PC-3 (cell line): ENCODE results near the gene IKZF1. TPM values are rescaled to one million over a fixed set of nuclear protein-coding genes. Genes with fewer than 3 reads are reported as not detected.
A peak's percentile ranks its signal among the peaks of the same experiment; 100 is the strongest.

Experiments
- ATAC-seq: fragments of 200-7000 bp; cut with Tn5 transposase; 2 replicates; pipeline ENCODE4 v1.9.1; 2020; ENCODE audit warnings: mild to moderate bottlenecking, moderate library complexity
- BruUV-seq: library from RNA; stranded (reverse); fragments of 400-500 nt; replicated peaks from 2 replicates; lab custom pipeline; 2021; lab: Mats Ljungman, UMichigan
- CTCF ChIA-PET: fragments of 300-600 bp; sonication (Branson Sonifier 250); formaldehyde crosslinking; loops from one replicate; lab custom pipeline; 2022; ENCODE audit warnings: antibody characterized with exemption; lab: Charles Lee
- POLR2A ChIA-PET: fragments of 300-600 bp; sonication (Branson Sonifier 250); formaldehyde crosslinking; loops from one replicate; lab custom pipeline; 2022; ENCODE audit warnings: antibody characterized with exemption; ENCODE audit not compliant: unreplicated experiment; lab: Charles Lee
- DNase-seq: peaks from one replicate; pipeline ENCODE4 v3.0.0-alpha.2; 2015
- H2AFZ ChIP-seq: fragments of 300-600 bp; sonication (generic); 2 replicates; pipeline ENCODE4 v1.6.0; 2016; ENCODE audit warnings: antibody characterized with exemption, low read length
- H3F3A ChIP-seq: fragments of 300-600 bp; sonication (generic); one replicate; pipeline ENCODE4 v1.6.0; 2017; ENCODE audit warnings: antibody characterized with exemption, low read length, control low read depth, mild to moderate bottlenecking; ENCODE audit not compliant: unreplicated experiment
- H3K27ac ChIP-seq: fragments of 300-600 bp; sonication (generic); 2 replicates; pipeline ENCODE4 v1.5.1; 2016; ENCODE audit warnings: mild to moderate bottlenecking, low read length
- H3K27me3 ChIP-seq: fragments of 300-600 bp; sonication (generic); 2 replicates; pipeline ENCODE4 v1.6.1; 2016; ENCODE audit warnings: low read length, mixed read lengths
- H3K36me3 ChIP-seq: fragments of 300-600 bp; sonication (generic); 2 replicates; pipeline ENCODE4 v1.6.1; 2016; ENCODE audit warnings: low read depth, mixed run types, low read length, mixed read lengths
- H3K4me1 ChIP-seq: fragments of 300-600 bp; sonication (generic); 2 replicates; pipeline ENCODE4 v1.5.1; 2016; ENCODE audit warnings: low read length; ENCODE audit not compliant: insufficient read depth
- H3K4me2 ChIP-seq: fragments of 300-600 bp; sonication (generic); 2 replicates; pipeline ENCODE4 v1.6.0; 2016; ENCODE audit warnings: low read length
- H3K4me3 ChIP-seq: fragments of 300-600 bp; sonication (generic); 2 replicates; pipeline ENCODE4 v1.5.1; 2016; ENCODE audit warnings: mild to moderate bottlenecking, low read length, mixed read lengths
- H3K79me2 ChIP-seq: fragments of 300-600 bp; sonication (generic); 2 replicates; pipeline ENCODE4 v1.6.1; 2017; ENCODE audit warnings: low read length, mixed read lengths
- H3K9ac ChIP-seq: fragments of 300-600 bp; sonication (generic); 2 replicates; pipeline ENCODE4 v1.6.0; 2016; ENCODE audit warnings: mild to moderate bottlenecking, low read length
- H3K9me2 ChIP-seq: fragments of 300-600 bp; sonication (generic); replicated peaks from 2 replicates; pipeline ENCODE4 v1.6.1; 2016; ENCODE audit warnings: mixed run types, low read length, mixed read lengths
- H3K9me3 ChIP-seq: fragments of 300-600 bp; sonication (generic); 2 replicates; pipeline ENCODE4 v1.6.1; 2016; ENCODE audit warnings: low read length, mixed read lengths
- H4K20me1 ChIP-seq: fragments of 300-600 bp; sonication (generic); 2 replicates; pipeline ENCODE4 v1.6.1; 2016; ENCODE audit warnings: low read length, mixed read lengths
- CTCF ChIP-seq: fragments of 300-600 bp; sonication (generic); conservative IDR thresholded peaks from 2 replicates; pipeline ENCODE4 v1.5.1; 2017; ENCODE audit warnings: antibody characterized with exemption, low read depth, mild to moderate bottlenecking, low read length
- EZH2 ChIP-seq: fragments of 300-600 bp; sonication (generic); IDR thresholded peaks from one replicate; pipeline ENCODE4 v1.6.1; 2017; ENCODE audit warnings: antibody characterized with exemption, mild to moderate bottlenecking, low read length; ENCODE audit not compliant: unreplicated experiment
- EZH2phosphoT487 ChIP-seq: fragments of 300-600 bp; sonication (generic); IDR thresholded peaks from 2 replicates; pipeline ENCODE4 v1.6.1; 2018; ENCODE audit warnings: mild to moderate bottlenecking, antibody characterized with exemption, low read length, borderline replicate concordance
- intact Hi-C: fragments of 100-400 bp; cut with micrococcal nuclease; formaldehyde crosslinking; loops from 2 replicates; pipeline ENCODE4 v1.9.0; 2023
- total RNA-seq: library from RNA; depleted of rRNA; stranded (reverse); fragments of >200 nt; gene quantifications from 2 replicates; pipeline ENCODE4 v1.2.3, GENCODE V29; 2014

Gene IKZF1
- total RNA-seq, 1 experiment from 2014 or later = not detected

DNA sequence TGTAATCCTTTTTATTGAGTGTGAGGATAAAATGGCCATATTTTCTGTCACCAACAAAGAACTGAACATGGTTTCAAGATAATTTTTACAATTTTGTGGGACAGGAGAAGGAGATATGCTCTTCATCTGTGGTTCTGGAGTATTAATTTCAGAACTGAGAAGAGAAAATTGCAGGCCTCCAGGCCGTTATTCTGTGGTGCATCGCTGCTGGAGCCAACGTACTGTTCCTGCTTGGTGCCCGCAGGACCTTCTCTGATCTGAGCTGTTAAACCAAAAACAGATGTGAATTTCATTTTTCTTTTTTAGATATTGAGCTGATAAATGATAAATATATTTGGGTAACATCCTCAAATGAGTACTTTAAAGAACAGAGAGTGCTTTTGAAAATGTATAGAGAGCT lies 63.9 kb downstream of the IKZF1 start:
- Histone ChIP-seq H2AFZ (no peak overlapping the region), H3F3A (no peaks in the 10 kb centered on the region), H3K9me2 (no peaks in the 10 kb centered on the region), H3K79me2 (no peaks in the 10 kb centered on the region), H3K9ac (no peak overlapping the region), H3K27me3 (peaks cover 74% of the 10 kb centered on the region), H3K27ac (no peak overlapping the region), H3K36me3 (no peaks in the 10 kb centered on the region; the same call in 1 of the 2 replicates), H3K4me3 (no peak overlapping the region), H3K4me2 (no peak overlapping the region), H4K20me1 (no peaks in the 10 kb centered on the region), H3K4me1 (no peaks in the 10 kb centered on the region), H3K9me3 (no peaks in the 10 kb centered on the region)
- intact Hi-C loops = no loop called here
- DNase-seq = no peak
- ChIA-PET POLR2A (no interaction called here), CTCF (no interaction called here)
- no peak for ATAC-seq
- BruUV-seq = no TSS peak
- TF ChIP-seq EZH2 (no peak), EZH2phosphoT487 (no peak), CTCF (no peak)

- CTCF ChIA-PET = no interaction called here
- Histone ChIP-seq H3K4me1 (no peaks in the 10 kb centered on the region), H3K4me3 (no peak overlapping the region), H3K9me2 (no peaks in the 10 kb centered on the region), H2AFZ (no peak overlapping the region), H3F3A (no peaks in the 10 kb centered on the region), H3K27ac (no peak overlapping the region), H3K36me3 (no peaks in the 10 kb centered on the region; the same call in 1 of the 2 replicates), H3K79me2 (no peaks in the 10 kb centered on the region), H3K9ac (no peak overlapping the region), H4K20me1 (no peaks in the 10 kb centered on the region), H3K27me3 (peaks cover 67% of the 10 kb centered on the region), H3K4me2 (no peak overlapping the region), H3K9me3 (no peaks in the 10 kb centered on the region)
- ATAC-seq (no peak), DNase-seq (peak; percentile 50)
- TF ChIP-seq CTCF (peak; percentile 71), EZH2phosphoT487 (no peak)
- intact Hi-C loops = no loop called here
- POLR2A ChIA-PET = no interaction called here
- BruUV-seq = no TSS peak
Measured at GRCh38 chr7:50369143-50370026, 64.9 kb downstream of the IKZF1 start.

GRCh38 chr7:50370884-50371283 lies 66.4 kb downstream of the IKZF1 start:
- H3K4me2 ChIP-seq = no peak overlapping the region
- H3K79me2 ChIP-seq = no peaks in the 10 kb centered on the region
- H3K27me3 ChIP-seq = peaks cover 55% of the 10 kb centered on the region
- no peaks in the 10 kb centered on the region for H3K4me1 ChIP-seq
- DNase-seq (no peak), ATAC-seq (no peak)
- intact Hi-C loops = no loop called here
- no peaks in the 10 kb centered on the region for H3F3A ChIP-seq
- no peak overlapping the region for H3K9ac ChIP-seq
- ChIA-PET CTCF (no interaction called here), POLR2A (no interaction called here)
- no peak overlapping the region for H3K27ac ChIP-seq
- BruUV-seq = no TSS peak
- no peak overlapping the region for H3K4me3 ChIP-seq
- no peaks in the 10 kb centered on the region; the same call in 1 of the 2 replicates for H3K36me3 ChIP-seq
- H3K9me2 ChIP-seq = no peaks in the 10 kb centered on the region
- H4K20me1 ChIP-seq = no peaks in the 10 kb centered on the region
- H2AFZ ChIP-seq = no peak overlapping the region
- TF ChIP-seq CTCF (no peak), EZH2phosphoT487 (no peak), EZH2 (no peak)
- no peaks in the 10 kb centered on the region for H3K9me3 ChIP-seq
